GM19043 (cell line): Measurements from ENCODE around the gene ZFYVE21.
"Not testable (repeated sequence)": the region's sequence is repeated elsewhere in the genome, so short reads cannot be mapped to it uniquely, and the experiment has no call there.

Experiments used
- ATAC-seq: cut with Tn5 transposase; IDR thresholded peaks from one replicate; pipeline ENCODE4 v1.9.1; 2021; ENCODE audit warnings: low read depth; ENCODE audit not compliant: unreplicated experiment

The ZFYVE21 gene

GRCh38 chr14:103753774-103754173 is 38.2 kb downstream of the ZFYVE21 start:
- ATAC-seq = no peak

GRCh38 chr14:103755060-103755459 is 39.5 kb downstream of the ZFYVE21 start:
- ATAC-seq = no peak

GRCh38 chr14:103758059-103758776 is 42.6 kb downstream of the ZFYVE21 start:
- no peak for ATAC-seq

- no peak for ATAC-seq
Measured at GRCh38 chr14:103762036-103762435, 46.4 kb downstream of the ZFYVE21 start.

GRCh38 chr14:103762541-103762940 is 46.9 kb downstream of the ZFYVE21 start:
- no peak for ATAC-seq

GRCh38 chr14:103763730-103764488 is 48.3 kb downstream of the ZFYVE21 start:
- peak; percentile 81 for ATAC-seq

GRCh38 chr14:103765526-103765925 is 49.9 kb downstream of the ZFYVE21 start:
- ATAC-seq = no peak

- no peak for ATAC-seq
Measured at GRCh38 chr14:103767336-103767894, 51.8 kb downstream of the ZFYVE21 start.

GRCh38 chr14:103770500-103770899 is 54.9 kb downstream of the ZFYVE21 start:
- ATAC-seq = no peak

GRCh38 chr14:103770902-103771301 is 55.3 kb downstream of the ZFYVE21 start:
- no peak for ATAC-seq

- no peak for ATAC-seq
Measured at GRCh38 chr14:103772078-103772712, 56.6 kb downstream of the ZFYVE21 start.

- ATAC-seq = no peak
Measured at GRCh38 chr14:103773521-103773920, 57.9 kb downstream of the ZFYVE21 start.

GRCh38 chr14:103775506-103775905 is 59.9 kb downstream of the ZFYVE21 start:
- no peak for ATAC-seq

- not testable (repeated sequence) for ATAC-seq
Measured at GRCh38 chr14:103776319-103776718, 60.7 kb downstream of the ZFYVE21 start.

- ATAC-seq = no peak
Measured at GRCh38 chr14:103782376-103782775, 66.8 kb downstream of the ZFYVE21 start.
